Keratinocyte (primary cell): ENCODE results near the gene ERGIC1. TPM values are rescaled to one million over a fixed set of nuclear protein-coding genes. Genes with fewer than 3 reads are reported as not detected.

ENCODE experiments used
- DNase-seq: peaks from one replicate; pipeline ENCODE4 v3.0.0-alpha.2; 2011; ENCODE audit warnings: low read depth, missing footprints, low spot score
- FAIRE-seq: peaks from 2 replicates; lab custom pipeline; 2011; peaks lifted over from hg19 to GRCh38; lab: Jason Lieb, UNC
- H2AFZ ChIP-seq: 2 replicates; pipeline ENCODE4 v1.6.0; 2012; ENCODE audit warnings: low read length, control low read depth, inconsistent platforms; ENCODE audit not compliant: control insufficient read depth
- H3K27ac ChIP-seq: 2 replicates; pipeline ENCODE4 v1.5.1; 2011; ENCODE audit warnings: low read length; ENCODE audit not compliant: control insufficient read depth, insufficient read depth
- H3K27me3 ChIP-seq: 3 replicates; pipeline ENCODE4 v1.6.0; 2011; ENCODE audit warnings: low read length; ENCODE audit not compliant: control insufficient read depth, insufficient read depth; ENCODE audit errors: extremely low read depth
- H3K36me3 ChIP-seq, 2 experiments: 2 replicates in 1 of 2; 3 replicates in 1 of 2; pipeline ENCODE4 v1.5.1; 2011; ENCODE audit warnings: low read length in 2 of 2, mild to moderate bottlenecking in 1 of 2; ENCODE audit not compliant: control insufficient read depth in 2 of 2, insufficient read depth in 2 of 2; ENCODE audit errors: extremely low read depth in 1 of 2
- H3K4me1 ChIP-seq: 3 replicates; pipeline ENCODE4 v1.5.1; 2011; ENCODE audit warnings: low read length; ENCODE audit not compliant: control insufficient read depth, insufficient read depth; ENCODE audit errors: extremely low read depth
- H3K4me2 ChIP-seq: 3 replicates; pipeline ENCODE4 v1.6.0; 2011; ENCODE audit warnings: low read depth, low read length; ENCODE audit not compliant: control insufficient read depth, insufficient read depth; ENCODE audit errors: extremely low read depth
- H3K4me3 ChIP-seq, 3 experiments: fragments of 200-600 bp in 1 of 3; sonication (generic) in 1 of 3; 2 replicates in 2 of 3; 3 replicates in 1 of 3; pipeline ENCODE4 v1.5.1; 2011 to 2016; ENCODE audit warnings: low read length in 3 of 3, mild to moderate bottlenecking in 3 of 3, control low read depth in 2 of 3, inconsistent platforms in 1 of 3, low read depth in 1 of 3, mixed read lengths in 1 of 3, mixed run types in 1 of 3, moderate library complexity in 1 of 3; ENCODE audit not compliant: control insufficient read depth in 2 of 3, insufficient read depth in 2 of 3; ENCODE audit errors: extremely low read depth in 1 of 3
- H3K79me2 ChIP-seq: 2 replicates; pipeline ENCODE4 v1.6.0; 2012; ENCODE audit warnings: low read length; ENCODE audit not compliant: control insufficient read depth, insufficient read depth
- H3K9ac ChIP-seq: 3 replicates; pipeline ENCODE4 v1.6.0; 2011; ENCODE audit warnings: low read length; ENCODE audit not compliant: control insufficient read depth, insufficient read depth; ENCODE audit errors: extremely low read depth
- H3K9me1 ChIP-seq: 3 replicates; pipeline ENCODE4 v1.6.0; 2011; ENCODE audit warnings: low read length; ENCODE audit not compliant: control insufficient read depth, insufficient read depth; ENCODE audit errors: extremely low read depth
- H3K9me3 ChIP-seq: 2 replicates; pipeline ENCODE4 v1.5.1; 2012; ENCODE audit warnings: low read depth, low read length; ENCODE audit not compliant: control insufficient read depth
- H4K20me1 ChIP-seq: 3 replicates; pipeline ENCODE4 v1.6.0; 2011; ENCODE audit warnings: low read length; ENCODE audit not compliant: control insufficient read depth, insufficient read depth; ENCODE audit errors: extremely low read depth
- EZH2 ChIP-seq: IDR thresholded peaks from one replicate; pipeline ENCODE4 v1.6.1; 2012; ENCODE audit warnings: inconsistent platforms, mild to moderate bottlenecking, low read length, moderate library complexity
- dilution Hi-C: fragments of 300-500 bp; cut with MboI; formaldehyde crosslinking; loops from one replicate; pipeline ENCODE4 v1.7.0; 2020; ENCODE audit warnings: low sequenced_read_pairs; ENCODE audit not compliant: extremely low pct_ligation_motif_present
- polyA plus RNA-seq, 5 experiments: library from polyadenylated mRNA; depleted of rRNA in 3 of 5; stranded (reverse) in 3 of 5; stranded (forward) in 1 of 5; unstranded in 1 of 5; fragments of >200 nt; gene quantifications; 1 replicate in 1 of 5; 2 replicates in 3 of 5; 3 replicates in 1 of 5; pipeline versions ENCODE4 v1.2.1 to v1.2.3, GENCODE V29; 2011 to 2012; ENCODE audit warnings: missing spikeins in 2 of 5, low read depth in 1 of 5, low replicate concordance in 1 of 5
- TF ChIP-seq, protein P1 (sequence below), 3 experiments: IDR thresholded peaks in 1 of 3; conservative IDR thresholded peaks in 1 of 3; optimal IDR thresholded peaks in 1 of 3; 2 replicates in 2 of 3; 3 replicates in 1 of 3; pipeline versions ENCODE3 to v1.5.1; 2011; ENCODE audit warnings: low read length in 3 of 3, mild to moderate bottlenecking in 3 of 3, moderate library complexity in 2 of 3, control low read depth in 1 of 3, inconsistent platforms in 1 of 3; ENCODE audit not compliant: insufficient read depth in 2 of 3; ENCODE audit errors: extremely low read depth in 1 of 3

Gene ERGIC1
- polyA plus RNA-seq, 1 donor (not counting 4 experiments of a cell fraction or from before 2014, with no cell fraction given): 93.4 TPM

DNA sequence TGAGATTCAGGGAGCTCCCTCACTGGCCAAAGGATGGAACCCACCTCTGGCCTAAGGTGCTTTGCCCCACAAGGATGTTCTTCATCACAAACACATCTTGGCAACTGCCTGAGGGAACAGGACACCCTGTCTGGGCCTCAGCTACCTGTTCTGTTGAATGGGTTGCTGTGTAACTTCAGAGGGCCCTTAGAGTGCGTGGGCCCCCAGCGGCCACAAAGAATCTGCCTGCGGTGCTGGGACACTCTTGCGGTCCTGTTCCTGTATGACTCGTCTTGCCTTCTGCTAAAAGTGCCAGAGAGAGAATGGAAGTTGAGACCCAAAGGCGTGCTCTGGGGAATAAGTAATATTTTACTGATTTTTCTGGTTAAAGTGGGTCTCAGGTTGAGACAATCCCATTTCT, 111.1 kb downstream of the ERGIC1 start:
- Histone ChIP-seq H3K4me3 (no peak overlapping the region), H3K9me1 (no peaks in the 10 kb centered on the region), H3K27ac (no peak overlapping the region), H3K79me2 (no peaks in the 10 kb centered on the region), H4K20me1 (no peaks in the 10 kb centered on the region), H3K9ac (no peak overlapping the region), H3K9me3 (no peaks in the 10 kb centered on the region), H3K4me2 (no peak overlapping the region), H2AFZ (no peak overlapping the region), H3K36me3 (peaks cover 0 to 13% of the 10 kb centered on the region in 2 experiments), H3K27me3 (no peaks in the 10 kb centered on the region), H3K4me1 (peaks cover 7% of the 10 kb centered on the region)
- DNase-seq (no peak), FAIRE-seq (no peak)
- dilution Hi-C loops: no loop called here
- TF ChIP-seq EZH2: no peak
- TF ChIP-seq, protein P1, sequence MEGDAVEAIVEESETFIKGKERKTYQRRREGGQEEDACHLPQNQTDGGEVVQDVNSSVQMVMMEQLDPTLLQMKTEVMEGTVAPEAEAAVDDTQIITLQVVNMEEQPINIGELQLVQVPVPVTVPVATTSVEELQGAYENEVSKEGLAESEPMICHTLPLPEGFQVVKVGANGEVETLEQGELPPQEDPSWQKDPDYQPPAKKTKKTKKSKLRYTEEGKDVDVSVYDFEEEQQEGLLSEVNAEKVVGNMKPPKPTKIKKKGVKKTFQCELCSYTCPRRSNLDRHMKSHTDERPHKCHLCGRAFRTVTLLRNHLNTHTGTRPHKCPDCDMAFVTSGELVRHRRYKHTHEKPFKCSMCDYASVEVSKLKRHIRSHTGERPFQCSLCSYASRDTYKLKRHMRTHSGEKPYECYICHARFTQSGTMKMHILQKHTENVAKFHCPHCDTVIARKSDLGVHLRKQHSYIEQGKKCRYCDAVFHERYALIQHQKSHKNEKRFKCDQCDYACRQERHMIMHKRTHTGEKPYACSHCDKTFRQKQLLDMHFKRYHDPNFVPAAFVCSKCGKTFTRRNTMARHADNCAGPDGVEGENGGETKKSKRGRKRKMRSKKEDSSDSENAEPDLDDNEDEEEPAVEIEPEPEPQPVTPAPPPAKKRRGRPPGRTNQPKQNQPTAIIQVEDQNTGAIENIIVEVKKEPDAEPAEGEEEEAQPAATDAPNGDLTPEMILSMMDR (optimal IDR thresholded peaks at IDR 0.05 in 1 of 3, IDR thresholded peaks at IDR 0.05 in 1 of 3, conservative IDR thresholded peaks at IDR 0.05 in 1 of 3; ENCODE audit: extremely low read depth in 1 of 3, insufficient read depth in 2 of 3, low read length in 3 of 3): no peak

DNA sequence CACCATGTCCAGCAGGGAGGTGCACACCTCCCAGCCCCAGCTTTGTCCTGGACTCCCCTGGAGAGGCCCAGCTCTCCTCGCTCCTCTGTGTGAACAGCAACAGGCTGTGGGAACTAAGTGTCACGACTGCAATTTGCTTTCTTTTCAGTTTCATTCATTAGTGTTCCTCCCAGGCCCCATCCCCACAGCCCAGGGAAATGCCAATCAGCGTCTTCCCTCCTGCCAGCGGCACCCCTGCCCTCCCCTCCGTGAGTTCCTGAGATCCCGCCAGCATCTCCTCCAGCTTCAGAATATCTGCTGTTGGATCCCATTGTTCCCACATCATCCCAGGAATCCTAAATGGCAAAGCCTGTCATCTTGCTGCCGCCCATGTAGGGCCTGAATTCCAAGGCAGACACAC, 112.1 kb downstream of the ERGIC1 start:
- Histone ChIP-seq H3K27ac (no peak overlapping the region), H3K4me3 (no peak overlapping the region), H3K36me3 (peaks cover 0 to 8% of the 10 kb centered on the region in 2 experiments), H3K9me1 (no peaks in the 10 kb centered on the region), H3K9me3 (no peaks in the 10 kb centered on the region), H3K27me3 (no peaks in the 10 kb centered on the region), H4K20me1 (no peaks in the 10 kb centered on the region), H3K4me1 (peaks cover 7% of the 10 kb centered on the region), H3K79me2 (no peaks in the 10 kb centered on the region), H2AFZ (no peak overlapping the region), H3K9ac (no peak overlapping the region), H3K4me2 (no peak overlapping the region)
- no peak for DNase-seq
- dilution Hi-C loops: no loop called here
- no peak for FAIRE-seq
- TF ChIP-seq, protein P1 (optimal IDR thresholded peaks at IDR 0.05 in 1 of 3, IDR thresholded peaks at IDR 0.05 in 1 of 3, conservative IDR thresholded peaks at IDR 0.05 in 1 of 3; ENCODE audit: extremely low read depth in 1 of 3, insufficient read depth in 2 of 3, low read length in 3 of 3): no peak
- TF ChIP-seq EZH2: no peak
